ENCODE data around the gene CCL16.
"Not testable (repeated sequence)": the region's sequence is repeated elsewhere in the genome, so short reads cannot be mapped to it uniquely, and the experiment has no call there.

Gene CCL16, protein sequence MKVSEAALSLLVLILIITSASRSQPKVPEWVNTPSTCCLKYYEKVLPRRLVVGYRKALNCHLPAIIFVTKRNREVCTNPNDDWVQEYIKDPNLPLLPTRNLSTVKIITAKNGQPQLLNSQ

DNA sequence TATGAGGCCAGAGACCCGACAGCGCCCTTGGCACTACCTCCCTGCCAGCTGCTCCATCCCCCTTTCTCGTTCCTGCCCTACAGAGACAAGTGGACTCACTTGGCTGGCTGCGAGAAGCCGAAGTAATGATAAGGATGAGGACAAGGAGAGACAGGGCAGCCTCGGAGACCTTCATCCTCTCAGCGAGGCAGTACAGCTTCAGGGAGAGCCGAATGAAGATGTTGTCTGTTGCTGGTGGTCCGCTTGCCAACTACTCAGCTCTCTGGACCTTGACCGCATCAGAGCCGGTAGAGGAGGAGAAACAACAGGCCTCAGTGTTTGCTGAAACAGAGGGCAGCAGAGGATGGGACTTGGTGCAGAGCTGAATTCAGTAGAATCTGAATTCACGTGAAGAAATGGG is at the start of gene CCL16:
CCL16 (minus strand) TSS at position 252 of the 400 bp plus-strand sequence; CDS start at position 175, 77 bp downstream.
- no peak within 1 kb of the TSS for H3K4me3 ChIP-seq (ENCODE audit: low read depth, low read length)
- TF ChIP-seq, protein P1, sequence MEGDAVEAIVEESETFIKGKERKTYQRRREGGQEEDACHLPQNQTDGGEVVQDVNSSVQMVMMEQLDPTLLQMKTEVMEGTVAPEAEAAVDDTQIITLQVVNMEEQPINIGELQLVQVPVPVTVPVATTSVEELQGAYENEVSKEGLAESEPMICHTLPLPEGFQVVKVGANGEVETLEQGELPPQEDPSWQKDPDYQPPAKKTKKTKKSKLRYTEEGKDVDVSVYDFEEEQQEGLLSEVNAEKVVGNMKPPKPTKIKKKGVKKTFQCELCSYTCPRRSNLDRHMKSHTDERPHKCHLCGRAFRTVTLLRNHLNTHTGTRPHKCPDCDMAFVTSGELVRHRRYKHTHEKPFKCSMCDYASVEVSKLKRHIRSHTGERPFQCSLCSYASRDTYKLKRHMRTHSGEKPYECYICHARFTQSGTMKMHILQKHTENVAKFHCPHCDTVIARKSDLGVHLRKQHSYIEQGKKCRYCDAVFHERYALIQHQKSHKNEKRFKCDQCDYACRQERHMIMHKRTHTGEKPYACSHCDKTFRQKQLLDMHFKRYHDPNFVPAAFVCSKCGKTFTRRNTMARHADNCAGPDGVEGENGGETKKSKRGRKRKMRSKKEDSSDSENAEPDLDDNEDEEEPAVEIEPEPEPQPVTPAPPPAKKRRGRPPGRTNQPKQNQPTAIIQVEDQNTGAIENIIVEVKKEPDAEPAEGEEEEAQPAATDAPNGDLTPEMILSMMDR (IDR thresholded peaks at IDR 0.05; ENCODE audit: borderline replicate concordance, insufficient read depth, low read depth, low read length): no peak

DNA sequence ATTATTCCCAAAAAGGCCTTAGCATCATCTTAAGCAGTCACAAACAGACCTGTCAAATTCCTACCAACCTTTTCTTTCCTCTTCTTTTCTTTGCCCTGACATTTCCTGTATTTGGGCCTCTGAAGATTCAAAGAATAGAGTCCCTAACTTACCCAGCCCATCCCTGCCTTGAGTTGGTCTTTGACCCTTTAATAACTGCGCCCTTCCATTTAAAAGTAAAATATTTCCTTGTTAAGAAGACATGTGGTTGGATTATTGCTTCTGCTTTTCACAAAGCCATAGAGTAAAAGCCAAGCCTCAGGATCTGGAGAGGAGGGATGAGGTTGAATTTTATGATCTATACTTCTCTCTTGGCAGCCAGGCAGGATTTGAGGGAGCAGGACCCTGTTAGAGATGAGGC is 49.7 kb upstream of the CCL16 start:
- H3K4me3 ChIP-seq (ENCODE audit: low read depth, low read length): no peak overlapping the region
- TF ChIP-seq, protein P1 (IDR thresholded peaks at IDR 0.05; ENCODE audit: borderline replicate concordance, insufficient read depth, low read depth, low read length): no peak

DNA sequence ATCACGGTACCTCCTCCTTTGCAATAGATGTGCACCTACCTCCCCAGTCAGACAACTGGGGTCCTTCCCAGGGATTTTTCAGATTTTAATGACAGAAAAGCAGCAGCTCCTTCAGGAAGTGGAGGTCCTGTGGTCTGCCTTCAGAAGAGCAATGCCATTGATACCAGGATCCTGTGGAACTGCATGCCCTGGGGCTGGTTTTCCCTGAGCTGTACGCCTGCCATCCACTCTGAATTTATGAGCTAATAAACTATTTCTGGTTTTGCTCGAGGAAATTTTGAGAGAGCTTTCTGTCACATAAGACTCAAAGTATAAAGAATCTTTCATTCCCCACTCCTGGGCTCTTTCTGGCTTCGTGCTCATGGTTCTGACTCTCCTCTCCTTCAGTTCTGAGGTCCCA is 46.5 kb upstream of the CCL16 start:
- TF ChIP-seq, protein P1 (IDR thresholded peaks at IDR 0.05; ENCODE audit: borderline replicate concordance, insufficient read depth, low read depth, low read length): no peak
- no peak overlapping the region for H3K4me3 ChIP-seq (ENCODE audit: low read depth, low read length)

DNA sequence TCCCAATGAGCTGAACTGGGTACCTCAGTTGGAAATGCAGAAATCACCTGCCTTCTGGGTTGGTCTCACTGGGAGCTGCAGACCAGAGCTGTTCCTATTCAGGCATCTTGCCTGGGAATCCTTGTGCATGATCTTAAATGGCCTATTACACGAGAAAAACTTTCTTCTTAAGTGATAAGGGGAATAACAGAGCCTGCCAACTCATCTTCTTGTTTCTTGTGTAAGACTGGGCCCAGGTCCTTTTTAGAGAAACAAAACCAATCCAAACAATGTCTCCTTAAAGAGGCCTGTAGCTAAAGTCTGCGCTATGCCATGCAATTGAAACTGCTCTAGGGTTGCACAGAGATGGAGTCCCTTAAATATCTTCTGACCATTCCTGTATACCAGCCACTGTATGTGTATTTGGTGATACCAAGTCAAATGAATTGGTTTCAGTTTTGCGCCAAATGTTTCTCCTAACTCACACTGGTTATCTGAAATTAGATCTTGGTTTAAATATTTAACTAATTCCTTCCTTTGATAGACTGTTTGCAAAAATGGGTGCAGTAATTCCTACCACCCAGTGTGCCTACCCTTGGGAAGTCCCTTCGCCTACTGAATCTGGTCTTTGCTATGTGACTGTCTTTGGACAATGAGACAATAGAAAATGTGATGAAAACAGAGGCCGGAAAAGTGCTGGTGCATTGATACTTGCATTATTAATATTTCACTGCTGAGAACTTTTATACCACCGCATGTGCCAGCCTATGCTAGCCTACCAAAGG is 43.0 kb upstream of the CCL16 start:
- TF ChIP-seq, protein P1 (IDR thresholded peaks at IDR 0.05; ENCODE audit: borderline replicate concordance, insufficient read depth, low read depth, low read length): no peak
- H3K4me3 ChIP-seq (ENCODE audit: low read depth, low read length): no peak overlapping the region

DNA sequence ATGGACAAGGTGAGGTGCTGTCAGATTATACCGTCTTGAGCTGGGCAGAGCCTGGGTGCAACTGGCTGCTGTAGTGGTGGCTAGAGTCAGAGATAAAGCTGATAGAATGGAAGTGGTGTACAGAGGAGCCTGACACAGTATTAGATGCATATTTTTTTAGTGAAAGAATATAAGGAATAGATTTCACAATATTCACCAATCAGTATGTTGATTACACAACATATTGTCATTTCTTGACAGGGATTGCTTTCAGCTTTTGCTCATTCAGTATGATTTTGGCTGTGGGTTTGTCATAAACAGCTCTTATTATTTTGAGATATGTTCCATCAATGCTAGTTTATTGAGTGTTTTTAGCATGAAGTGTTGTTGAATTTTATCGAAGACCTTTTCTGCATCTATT is 38.1 kb upstream of the CCL16 start:
- TF ChIP-seq, protein P1 (IDR thresholded peaks at IDR 0.05; ENCODE audit: borderline replicate concordance, insufficient read depth, low read depth, low read length): no peak
- H3K4me3 ChIP-seq (ENCODE audit: low read depth, low read length): no peak overlapping the region

DNA sequence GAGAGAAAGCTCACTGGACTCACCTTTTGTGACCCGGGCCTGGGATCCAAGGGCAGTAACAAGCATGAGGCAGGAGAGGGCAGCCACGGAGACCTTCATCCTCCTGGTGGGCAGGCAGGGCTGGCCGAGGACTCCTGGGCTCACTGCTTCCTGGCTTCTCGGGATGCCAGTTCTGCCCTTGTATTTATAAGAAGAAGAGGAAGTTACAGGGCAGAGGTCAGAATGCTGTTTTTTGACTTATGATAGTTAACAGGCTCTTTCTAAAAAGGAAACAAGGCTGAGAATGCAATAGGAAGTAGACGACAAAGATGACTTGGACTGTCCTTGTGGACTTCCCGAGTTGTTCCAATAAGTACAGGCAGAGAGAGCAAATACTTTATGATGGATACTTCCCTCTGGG is 36.5 kb upstream of the CCL16 start, which contains the start of gene CCL23:
CCL23 (minus strand) TSS at position 174 of the 400 bp plus-strand sequence; CDS start at position 99, 75 bp downstream.
- H3K4me3 ChIP-seq (ENCODE audit: low read depth, low read length): no peak within 1 kb of the TSS
- TF ChIP-seq, protein P1 (IDR thresholded peaks at IDR 0.05; ENCODE audit: borderline replicate concordance, insufficient read depth, low read depth, low read length): no peak

DNA sequence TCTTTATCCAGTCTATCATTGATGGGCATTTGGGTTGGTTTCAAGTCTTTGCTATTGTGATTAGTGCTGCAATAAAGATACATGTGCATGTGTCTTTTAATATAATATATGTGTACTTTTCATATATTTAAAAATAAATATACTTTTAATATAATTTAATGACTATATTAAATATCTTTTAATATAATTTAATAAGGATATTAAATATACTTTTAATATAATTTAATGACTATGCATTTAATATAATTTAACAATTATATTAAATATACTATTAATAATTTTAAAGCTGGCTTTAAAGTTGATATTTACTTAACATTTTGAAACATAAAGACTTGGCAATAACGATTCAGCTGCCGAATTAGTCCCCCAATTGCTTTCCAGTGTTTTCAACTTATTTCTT is 35.3 kb upstream of the CCL16 start:
- H3K4me3 ChIP-seq (ENCODE audit: low read depth, low read length): no peak overlapping the region
- TF ChIP-seq, protein P1 (IDR thresholded peaks at IDR 0.05; ENCODE audit: borderline replicate concordance, insufficient read depth, low read depth, low read length): no peak

DNA sequence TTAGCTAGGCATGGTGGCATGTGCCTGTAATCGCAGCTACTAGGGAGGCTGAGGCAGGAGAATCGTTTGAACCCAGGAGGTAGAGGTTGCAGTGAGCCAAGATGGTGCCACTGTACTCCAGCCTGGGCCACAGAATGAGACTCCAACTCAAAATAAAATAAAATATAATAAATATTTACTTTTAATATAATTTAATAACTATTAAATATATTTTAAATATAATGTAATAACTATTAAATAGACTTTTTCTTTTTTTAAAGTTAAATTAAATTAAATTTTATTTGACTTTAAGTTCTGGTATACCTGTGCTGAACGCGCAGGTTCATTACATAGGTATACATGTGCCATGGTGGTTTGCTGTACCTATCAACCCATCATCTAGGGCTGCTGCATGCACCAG is 34.6 kb upstream of the CCL16 start:
- not testable (repeated sequence) for H3K4me3 ChIP-seq (ENCODE audit: low read depth, low read length)
